ENCODE results near the gene MED9. TPM values are rescaled to one million over a fixed set of nuclear protein-coding genes. Genes with fewer than 3 reads are reported as not detected.

Gene MED9
- total and polyA plus RNA-seq, 7 donors, result 9.7 to 17.9 (median 15.3) TPM

DNA sequence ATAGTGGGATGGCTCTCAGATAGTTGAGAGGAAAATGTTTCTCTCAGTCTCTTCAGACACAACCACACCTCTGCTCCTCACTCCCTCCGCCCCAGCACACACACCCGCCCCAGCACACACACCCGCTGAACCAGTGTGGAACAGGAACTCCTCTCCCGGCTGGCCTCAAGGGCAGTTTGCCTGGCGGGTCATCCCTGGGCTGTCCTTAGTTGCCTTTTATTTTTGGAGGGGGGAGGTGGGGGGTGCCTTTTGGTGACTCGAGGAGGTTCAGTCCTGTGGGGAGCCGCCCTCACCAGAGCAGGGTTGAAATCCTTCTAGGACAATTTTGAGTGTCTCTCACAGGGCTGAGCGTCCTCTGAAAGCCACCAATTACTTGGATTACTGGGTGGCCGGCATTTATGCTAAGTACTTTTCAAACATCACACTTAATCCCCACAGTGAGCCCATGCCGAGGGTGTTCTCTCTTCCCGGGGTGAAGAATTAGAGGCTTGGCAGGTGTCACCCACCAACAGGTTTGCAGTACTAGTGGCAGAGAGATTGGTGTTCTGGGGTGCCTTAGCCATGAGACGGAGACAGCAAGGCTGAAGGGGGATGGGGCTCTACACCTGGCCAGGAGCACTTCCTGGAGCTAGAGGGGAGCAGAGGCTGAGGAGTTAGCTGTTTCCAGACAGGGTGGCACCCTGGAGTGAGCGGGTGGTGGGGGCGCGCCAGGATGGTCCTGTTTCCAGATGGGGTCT lies 16.6 kb downstream of the MED9 start:
- peak overlapping the region in 1 of 4 donors; percentile 4 for H3K27ac ChIP-seq
- peak; percentile 60 for DNase-seq

GRCh38 chr17:17493986-17494466 lies 17.2 kb downstream of the MED9 start:
- peaks cover 0 to 24% (median 23%) of the 10 kb centered on the region in 4 donors for H3K4me1 ChIP-seq

More for the DNA sequence above, 16.6 kb downstream of the MED9 start:
- Histone ChIP-seq H3K4me3 (no peak overlapping the region), H3K27me3 (peaks cover 0 to 11% (median 0%) of the 10 kb centered on the region in 3 donors), H3K4me1 (peaks cover 0 to 24% (median 23%) of the 10 kb centered on the region in 4 donors), H3K9me3 (no peaks in the 10 kb centered on the region), H3K36me3 (peaks cover 0 to 27% (median 10%) of the 10 kb centered on the region in 4 donors)
- intact Hi-C loops (cut with DNase I), result no loop called here
- no peak for TF ChIP-seq POLR2AphosphoS5 (IDR thresholded peaks at IDR 0.05)
- WGBS, 2 donors, result 38 to 64% methylated on average over 15 of the region's 15 CpGs

DNA sequence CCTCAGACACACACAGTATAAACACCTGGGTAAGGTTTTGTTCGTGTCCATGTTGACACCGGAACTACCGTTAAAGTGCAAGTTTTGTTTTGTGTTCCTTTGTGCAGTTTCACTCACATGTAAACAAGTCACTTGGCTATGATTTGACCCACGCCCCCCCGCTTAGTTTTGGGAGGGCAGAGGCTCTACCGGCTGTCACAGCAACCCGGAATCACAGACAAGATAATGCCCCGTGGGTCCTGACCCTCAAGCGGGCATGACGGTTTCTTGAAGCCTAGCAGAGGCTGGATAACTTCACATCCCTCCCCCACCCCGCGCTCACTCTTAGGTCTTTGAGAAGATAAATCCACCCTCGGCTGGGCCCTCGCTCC lies 17.7 kb downstream of the MED9 start:
- H3K27ac ChIP-seq, result peak overlapping the region; percentile 4 to 84 (median 54)
- intact Hi-C loops (cut with DNase I), result no loop called here
- H3K4me1 ChIP-seq, result peaks cover 0 to 24% (median 23%) of the 10 kb centered on the region in 4 donors

More at GRCh38 chr17:17493986-17494466, 17.2 kb downstream of the MED9 start:
- 48 to 81% methylated on average over 5 of the region's 5 CpGs for WGBS, 2 donors
- TF ChIP-seq CTCF (IDR thresholded peaks at IDR 0.05), result no peak
- Histone ChIP-seq H3K27ac (peak overlapping the region in 1 of 4 donors; percentile 4), H3K36me3 (peaks cover 0 to 24% (median 10%) of the 10 kb centered on the region in 4 donors), H3K9me3 (no peaks in the 10 kb centered on the region), H3K4me3 (no peak overlapping the region), H3K27me3 (peaks cover 0 to 11% (median 0%) of the 10 kb centered on the region in 3 donors)
- peak; percentile 12 for DNase-seq
- intact Hi-C loops (cut with DNase I), result no loop called here

GRCh38 chr17:17494870-17495535 lies 18.2 kb downstream of the MED9 start:
- peak; percentile 79 for DNase-seq
- Histone ChIP-seq H3K27ac (peak overlapping the region; percentile 25 to 89 (median 83)), H3K36me3 (peaks cover 0 to 24% (median 10%) of the 10 kb centered on the region in 4 donors), H3K4me3 (peak overlapping the region; percentile 59 to 75 (median 64)), H3K9me3 (no peaks in the 10 kb centered on the region), H3K27me3 (peaks cover 0 to 11% (median 0%) of the 10 kb centered on the region in 3 donors), H3K4me1 (peaks cover 0 to 24% (median 23%) of the 10 kb centered on the region in 4 donors)
- TF ChIP-seq POLR2A (IDR thresholded peaks at IDR 0.05) (no peak), CTCF (IDR thresholded peaks at IDR 0.05) (no peak), POLR2AphosphoS5 (IDR thresholded peaks at IDR 0.05) (peak in 2 of 4 donors; percentile 15 to 29)
- intact Hi-C loops (cut with DNase I), result no loop called here
- WGBS, 2 donors, result 1 to 3% methylated on average over 71 of the region's 71 CpGs

More for the DNA sequence above, 17.7 kb downstream of the MED9 start:
- Histone ChIP-seq H3K4me3 (peak overlapping the region; percentile 59 to 75 (median 64)), H3K27me3 (peaks cover 0 to 11% (median 0%) of the 10 kb centered on the region in 3 donors), H3K36me3 (peaks cover 0 to 24% (median 10%) of the 10 kb centered on the region in 4 donors), H3K9me3 (no peaks in the 10 kb centered on the region)
- WGBS, 2 donors, result 12 to 39% methylated on average over 14 of the region's 14 CpGs
- TF ChIP-seq CTCF (IDR thresholded peaks at IDR 0.05), result no peak
- TF ChIP-seq POLR2AphosphoS5 (IDR thresholded peaks at IDR 0.05), result no peak
- TF ChIP-seq EP300 (IDR thresholded peaks at IDR 0.05), result no peak
- no peak for TF ChIP-seq POLR2A (IDR thresholded peaks at IDR 0.05)
- DNase-seq, result peak; percentile 66
